GM12878 (cell line): ENCODE results near the gene CRYL1. TPM values are rescaled to one million over a fixed set of nuclear protein-coding genes. Genes with fewer than 3 reads are reported as not detected.

ENCODE experiments used
- ATAC-seq: fragments of 200-7000 bp; cut with Tn5 transposase; 3 replicates; pipeline ENCODE4 v1.9.1; 2020; ENCODE audit warnings: mild to moderate bottlenecking, moderate library complexity
- BruUV-seq: library from RNA; stranded (reverse); fragments of 400-500 nt; replicated peaks from 2 replicates; lab custom pipeline; 2021; lab: Mats Ljungman, UMichigan
- CTCF ChIA-PET: fragments of 300-600 bp; sonication (Branson Sonifier 250); formaldehyde crosslinking; extraction: SDS; loops from one replicate; lab custom pipeline; 2021; ENCODE audit warnings: inconsistent platforms; lab: Yijun Ruan, JAX
- POLR2A ChIA-PET: fragments of 350-600 bp; formaldehyde crosslinking; extraction: SDS; loops from one replicate; lab custom pipeline; 2021; ENCODE audit warnings: inconsistent platforms; lab: Charles Lee
- RAD21 ChIA-PET: fragments of 300-600 bp; sonication (Branson Sonifier 250); formaldehyde crosslinking; loops from one replicate; lab custom pipeline; 2023; ENCODE audit warnings: antibody characterized with exemption; ENCODE audit not compliant: unreplicated experiment; lab: Charles Lee
- SMC1A ChIA-PET: fragments of 300-600 bp; sonication (Branson Sonifier 250); formaldehyde crosslinking; loops from one replicate; lab custom pipeline; 2023; ENCODE audit not compliant: unreplicated experiment, uncharacterized antibody; lab: Charles Lee
- DNase-seq: peaks from one replicate; pipeline ENCODE4 v3.0.0-alpha.2; 2011; ENCODE audit warnings: low read depth, low spot score
- FAIRE-seq: peaks from 3 replicates; lab custom pipeline; 2011; peaks lifted over from hg19 to GRCh38; lab: Jason Lieb, UNC
- H2AFZ ChIP-seq: 2 replicates; pipeline ENCODE4 v1.6.0; 2011; ENCODE audit warnings: low read depth, low read length, control low read depth; ENCODE audit not compliant: control insufficient read depth
- H3K27ac ChIP-seq: 2 replicates; pipeline ENCODE4 v1.5.1; 2011; ENCODE audit warnings: control low read depth; ENCODE audit not compliant: control insufficient read depth, insufficient read depth
- H3K27me3 ChIP-seq, 2 experiments: replicated peaks in 1 of 2; 2 replicates each; pipeline versions ENCODE4 v1.6.0 to v1.6.1; 2011; ENCODE audit warnings: low read length in 1 of 2; ENCODE audit not compliant: control insufficient read depth in 2 of 2, insufficient read depth in 2 of 2
- H3K36me3 ChIP-seq, 2 experiments: 2 replicates each; pipeline ENCODE4 v1.5.1; 2011; ENCODE audit warnings: low read length in 1 of 2; ENCODE audit not compliant: control insufficient read depth in 2 of 2, insufficient read depth in 2 of 2
- H3K4me1 ChIP-seq: 2 replicates; pipeline ENCODE4 v1.6.1; 2011; ENCODE audit warnings: mild to moderate bottlenecking, low read length, moderate library complexity, mixed read lengths; ENCODE audit not compliant: control insufficient read depth, insufficient read depth
- H3K4me2 ChIP-seq: 2 replicates; pipeline ENCODE4 v1.6.0; 2011; ENCODE audit warnings: control low read depth; ENCODE audit not compliant: control insufficient read depth, insufficient read depth
- H3K4me3 ChIP-seq: fragments of 200-600 bp; sonication (generic); 2 replicates; pipeline ENCODE4 v1.5.1; 2016
- H3K79me2 ChIP-seq: 2 replicates; pipeline ENCODE4 v1.6.0; 2011; ENCODE audit warnings: low read length; ENCODE audit not compliant: control insufficient read depth, insufficient read depth
- H3K9ac ChIP-seq: 2 replicates; pipeline ENCODE4 v1.8.0; 2011; ENCODE audit warnings: low read length, control low read depth, mixed read lengths; ENCODE audit not compliant: control insufficient read depth, insufficient read depth
- H3K9me3 ChIP-seq: replicated peaks from 3 replicates; pipeline ENCODE4 v1.5.1; 2011; ENCODE audit warnings: mild to moderate bottlenecking, low read length; ENCODE audit not compliant: control insufficient read depth, insufficient read depth
- H4K20me1 ChIP-seq: 2 replicates; pipeline ENCODE4 v1.6.0; 2011; ENCODE audit not compliant: control insufficient read depth, insufficient read depth
- BACH1 ChIP-seq: fragments of 450-650 bp; IDR thresholded peaks from 2 replicates; pipeline ENCODE4 v1.6.1; 2017; ENCODE audit warnings: mild to moderate bottlenecking, borderline replicate concordance
- EED ChIP-seq: sonication (generic); IDR thresholded peaks from 2 replicates; pipeline ENCODE4 v1.6.1; 2016; ENCODE audit warnings: antibody characterized with exemption, low read depth
- FOXK2 ChIP-seq: fragments of 450-650 bp; IDR thresholded peaks from 2 replicates; pipeline ENCODE4 v1.6.1; 2017; ENCODE audit warnings: mild to moderate bottlenecking, moderate library complexity
- RUNX3 ChIP-seq: IDR thresholded peaks from 2 replicates; pipeline ENCODE4 v1.6.1; 2012; ENCODE audit warnings: low read length, inconsistent platforms
- SREBF2 ChIP-seq: IDR thresholded peaks from 2 replicates; pipeline ENCODE4 v1.6.1; 2012; ENCODE audit warnings: mild to moderate bottlenecking, low read length
- WGBS: methylation state at CpG from one replicate; pipeline ENCODE4 v1.1.6; 2016; ENCODE audit warnings: low lambda C conversion rate; ENCODE audit not compliant: insufficient replicate concordance, insufficient coverage; ENCODE audit errors: missing lambda C conversion rate; 5-methylcytosine and 5-hydroxymethylcytosine counted together
- in situ Hi-C: fragments of 300-500 bp; cut with MboI; formaldehyde crosslinking; loops from 9 replicates; pipeline ENCODE4 v1.14.3; 2018; ENCODE audit warnings: mixed read lengths
- intact Hi-C: fragments of 100-400 bp; cut with micrococcal nuclease; formaldehyde crosslinking; loops from one replicate; pipeline ENCODE4 v1.14.2; 2022; ENCODE audit not compliant: unreplicated experiment
- polyA plus RNA-seq, 11 experiments: library from polyadenylated mRNA; depleted of rRNA in 4 of 11; unstranded in 6 of 11; stranded (reverse) in 5 of 11; fragments of >200 nt; fragmentation: Nextera tagmentation in 4 of 11; fragmentation: Illumina TruSeq in 1 of 11; extraction: Ambion mirVana in 4 of 11; extraction: Trizol in 1 of 11; gene quantifications; 1 replicate in 1 of 11; 2 replicates in 10 of 11; pipeline versions ENCODE4 v1.2.1 to v1.2.3, GENCODE V29; 2011 to 2016; ENCODE audit warnings: inconsistent platforms in 2 of 11, missing spikeins in 2 of 11, low read depth in 1 of 11
- total RNA-seq, 4 experiments: library from RNA; depleted of rRNA in 3 of 4; stranded (reverse); fragments of >200 nt in 3 of 4; fragmentation: Illumina TruSeq in 1 of 4; extraction: Trizol in 1 of 4; gene quantifications; 2 replicates each; pipeline versions ENCODE4 v1.2.1 to v1.2.3, GENCODE V29; 2013 to 2021
- TF ChIP-seq, protein P1 (sequence below): fragments of 450-650 bp; IDR thresholded peaks from 2 replicates; pipeline ENCODE4 v1.6.1; 2016; ENCODE audit warnings: mild to moderate bottlenecking
- TF ChIP-seq, protein P2 (sequence below): fragments of 450-650 bp; IDR thresholded peaks from 2 replicates; pipeline ENCODE4 v1.6.1; 2017; ENCODE audit warnings: borderline replicate concordance

Gene CRYL1
- total and polyA plus RNA-seq, 10 of the 15 experiments (the other 5 are each of a cell fraction or from before 2014, with no cell fraction given), result 5.5 to 36.7 (median 12.2) TPM

- in situ Hi-C loops, result no loop called here
- H3K27ac ChIP-seq, result no peak overlapping the region
- no peaks in the 10 kb centered on the region for H3K79me2 ChIP-seq
- intact Hi-C loops, result no loop called here
- no peaks in the 10 kb centered on the region for H3K9me3 ChIP-seq
- RAD21 ChIA-PET, result no interaction called here
- ATAC-seq (no peak), FAIRE-seq (no peak), DNase-seq (no peak)
- no peak overlapping the region for H3K4me2 ChIP-seq
- SMC1A ChIA-PET, result interaction anchor here (1.3 to 1.5 kb wide), 2 partner anchors 13 to 26 kb away, joined by 3 read pairs; no protein-coding TSS in a partner anchor
- BruUV-seq, result no TSS peak
- H3K9ac ChIP-seq, result no peak overlapping the region
- POLR2A ChIA-PET, result no interaction called here
- TF ChIP-seq EED (no peak), BACH1 (no peak), SREBF2 (no peak), FOXK2 (no peak), RUNX3 (no peak)
- TF ChIP-seq, protein P1, sequence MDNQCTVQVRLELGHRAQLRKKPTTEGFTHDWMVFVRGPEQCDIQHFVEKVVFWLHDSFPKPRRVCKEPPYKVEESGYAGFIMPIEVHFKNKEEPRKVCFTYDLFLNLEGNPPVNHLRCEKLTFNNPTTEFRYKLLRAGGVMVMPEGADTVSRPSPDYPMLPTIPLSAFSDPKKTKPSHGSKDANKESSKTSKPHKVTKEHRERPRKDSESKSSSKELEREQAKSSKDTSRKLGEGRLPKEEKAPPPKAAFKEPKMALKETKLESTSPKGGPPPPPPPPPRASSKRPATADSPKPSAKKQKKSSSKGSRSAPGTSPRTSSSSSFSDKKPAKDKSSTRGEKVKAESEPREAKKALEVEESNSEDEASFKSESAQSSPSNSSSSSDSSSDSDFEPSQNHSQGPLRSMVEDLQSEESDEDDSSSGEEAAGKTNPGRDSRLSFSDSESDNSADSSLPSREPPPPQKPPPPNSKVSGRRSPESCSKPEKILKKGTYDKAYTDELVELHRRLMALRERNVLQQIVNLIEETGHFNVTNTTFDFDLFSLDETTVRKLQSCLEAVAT, result no peak
- TF ChIP-seq, protein P2, sequence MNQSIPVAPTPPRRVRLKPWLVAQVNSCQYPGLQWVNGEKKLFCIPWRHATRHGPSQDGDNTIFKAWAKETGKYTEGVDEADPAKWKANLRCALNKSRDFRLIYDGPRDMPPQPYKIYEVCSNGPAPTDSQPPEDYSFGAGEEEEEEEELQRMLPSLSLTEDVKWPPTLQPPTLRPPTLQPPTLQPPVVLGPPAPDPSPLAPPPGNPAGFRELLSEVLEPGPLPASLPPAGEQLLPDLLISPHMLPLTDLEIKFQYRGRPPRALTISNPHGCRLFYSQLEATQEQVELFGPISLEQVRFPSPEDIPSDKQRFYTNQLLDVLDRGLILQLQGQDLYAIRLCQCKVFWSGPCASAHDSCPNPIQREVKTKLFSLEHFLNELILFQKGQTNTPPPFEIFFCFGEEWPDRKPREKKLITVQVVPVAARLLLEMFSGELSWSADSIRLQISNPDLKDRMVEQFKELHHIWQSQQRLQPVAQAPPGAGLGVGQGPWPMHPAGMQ, result no peak
- CTCF ChIA-PET, result no interaction called here
- no peaks in the 10 kb centered on the region for H3K27me3 ChIP-seq
- H3K4me1 ChIP-seq, result no peaks in the 10 kb centered on the region
- WGBS, result 74% methylated on average over 6 of the region's 6 CpGs
- H2AFZ ChIP-seq, result no peak overlapping the region
- H4K20me1 ChIP-seq, result no peaks in the 10 kb centered on the region
- no peak overlapping the region for H3K4me3 ChIP-seq
- H3K36me3 ChIP-seq, result no peaks in the 10 kb centered on the region
Measured at GRCh38 chr13:20462533-20462915, 63.1 kb downstream of the CRYL1 start.
